GM23338 (cell line): Measurements from ENCODE around the gene RPGRIP1. TPM values are rescaled to one million over a fixed set of nuclear protein-coding genes. Genes with fewer than 3 reads are reported as not detected.
"Not testable (repeated sequence)": the region's sequence is repeated elsewhere in the genome, so short reads cannot be mapped to it uniquely, and the experiment has no call there.

Experiments
- ATAC-seq: fragments of 200-7000 bp; cut with Tn5 transposase; 3 replicates; pipeline ENCODE4 v1.9.1; 2020
- DNase-seq: peaks from one replicate; pipeline ENCODE4 v3.0.0-alpha.2; 2015; ENCODE audit warnings: low spot score
- H2AFZ ChIP-seq: fragments of 200-600 bp; sonication (generic); 2 replicates; pipeline ENCODE4 v1.8.0; 2016; ENCODE audit warnings: antibody characterized with exemption, mild to moderate bottlenecking, moderate library complexity
- H3F3A ChIP-seq: fragments of 200-600 bp; sonication (generic); replicated peaks from 2 replicates; pipeline ENCODE4 v1.8.0; 2017; ENCODE audit warnings: antibody characterized with exemption, mixed run types, low read depth
- H3K27ac ChIP-seq: fragments of 200-600 bp; sonication (generic); 2 replicates; pipeline ENCODE4 v1.6.1; 2016; ENCODE audit warnings: low read depth
- H3K27me3 ChIP-seq: fragments of 200-600 bp; sonication (generic); 2 replicates; pipeline ENCODE4 v1.8.0; 2016; ENCODE audit warnings: mild to moderate bottlenecking, mixed run types, moderate library complexity; ENCODE audit not compliant: insufficient read depth
- H3K36me3 ChIP-seq: fragments of 200-600 bp; sonication (generic); 2 replicates; pipeline ENCODE4 v1.8.0; 2016; ENCODE audit warnings: mild to moderate bottlenecking; ENCODE audit not compliant: insufficient read depth
- H3K4me1 ChIP-seq: fragments of 200-600 bp; sonication (generic); 2 replicates; pipeline ENCODE4 v1.8.0; 2016; ENCODE audit warnings: mild to moderate bottlenecking, moderate library complexity; ENCODE audit not compliant: insufficient read depth
- H3K4me2 ChIP-seq: fragments of 200-600 bp; sonication (generic); 2 replicates; pipeline ENCODE4 v1.7.1; 2017; ENCODE audit warnings: mixed run types
- H3K4me3 ChIP-seq: fragments of 200-600 bp; sonication (generic); 2 replicates; pipeline ENCODE4 v1.6.1; 2016; ENCODE audit warnings: mixed run types
- H3K79me2 ChIP-seq: fragments of 200-600 bp; sonication (generic); replicated peaks from 2 replicates; pipeline ENCODE4 v1.8.0; 2017; ENCODE audit warnings: mild to moderate bottlenecking; ENCODE audit not compliant: insufficient read depth
- H3K9me2 ChIP-seq: fragments of 200-600 bp; sonication (generic); 2 replicates; pipeline ENCODE4 v1.8.0; 2017; ENCODE audit not compliant: insufficient read depth
- H4K20me1 ChIP-seq: fragments of 200-600 bp; sonication (generic); replicated peaks from 2 replicates; pipeline ENCODE4 v1.8.0; 2017; ENCODE audit warnings: mild to moderate bottlenecking; ENCODE audit not compliant: insufficient read depth
- H3K27ac Mint-ChIP-seq: 2 replicates; pipeline ENCODE4 v1.8.0; 2020; ENCODE audit warnings: inconsistent platforms, mild to moderate bottlenecking, moderate library complexity, mixed read lengths
- H3K27me3 Mint-ChIP-seq: 3 replicates; pipeline ENCODE4 v1.8.0; 2022; ENCODE audit warnings: low read depth, mild to moderate bottlenecking, moderate library complexity, mixed read lengths, inconsistent platforms; ENCODE audit not compliant: insufficient read depth, poor library complexity
- H3K36me3 Mint-ChIP-seq: 3 replicates; pipeline ENCODE4 v1.8.0; 2021; ENCODE audit warnings: low read depth, mild to moderate bottlenecking, inconsistent platforms, moderate library complexity, mixed read lengths
- H3K4me1 Mint-ChIP-seq: 3 replicates; pipeline ENCODE4 v1.8.0; 2020; ENCODE audit warnings: mild to moderate bottlenecking, inconsistent platforms, mixed read lengths
- H3K4me3 Mint-ChIP-seq: 3 replicates; pipeline ENCODE4 v1.8.0; 2021; ENCODE audit warnings: moderate library complexity, mild to moderate bottlenecking, inconsistent platforms, mixed read lengths
- H3K9me3 Mint-ChIP-seq: 3 replicates; pipeline ENCODE4 v1.8.0; 2020; ENCODE audit warnings: moderate library complexity, mild to moderate bottlenecking, inconsistent platforms, mixed read lengths
- CREB1 ChIP-seq: fragments of 250-450 bp; sonication (Bioruptor Pico); IDR thresholded peaks from 2 replicates; pipeline ENCODE4 v1.5.0; 2020; ENCODE audit warnings: low read depth, mild to moderate bottlenecking, moderate library complexity
- EZH2 ChIP-seq: fragments of 200-600 bp; sonication (generic); IDR thresholded peaks from one replicate; pipeline ENCODE4 v1.8.0; 2017; ENCODE audit warnings: antibody characterized with exemption, mild to moderate bottlenecking, low read depth; ENCODE audit not compliant: unreplicated experiment
- POLR2AphosphoS5 ChIP-seq: IDR thresholded peaks from 2 replicates; pipeline ENCODE4 v1.6.1; 2016; ENCODE audit warnings: antibody characterized with exemption, low read depth
- polyA plus RNA-seq: library from polyadenylated mRNA; unstranded; fragments of >200 nt; fragmentation: Nextera tagmentation; extraction: Ambion mirVana; gene quantifications from 2 replicates; pipeline ENCODE4 v1.2.1, GENCODE V29; 2016
- total RNA-seq: library from RNA; depleted of rRNA; stranded (reverse); fragments of >200 nt; shearing (Covaris generic); gene quantifications from 2 replicates; pipeline ENCODE4 v1.2.3, GENCODE V29; 2014

The RPGRIP1 gene
- total and polyA plus RNA-seq, 2 experiments from 2014 or later = 0.24 to 1.6 TPM

- H3K9me2 ChIP-seq = no peaks in the 10 kb centered on the region
- DNase-seq (peak; percentile 79), ATAC-seq (peak; percentile 7)
- no peak overlapping the region for H2AFZ ChIP-seq
- Mint-ChIP-seq H3K4me3 (peak overlapping the region; percentile 100), H3K9me3 (peaks cover 6% of the 10 kb centered on the region), H3K4me1 (peaks cover 35% of the 10 kb centered on the region), H3K27ac (peak overlapping the region; percentile 100), H3K27me3 (peaks cover 29% of the 10 kb centered on the region), H3K36me3 (peaks cover 57% of the 10 kb centered on the region)
- peaks cover 55% of the 10 kb centered on the region for H3K79me2 ChIP-seq
- H3K4me2 ChIP-seq = peak overlapping the region; percentile 84
- H3K4me3 ChIP-seq = peak overlapping the region; percentile 75
- no peaks in the 10 kb centered on the region; the same call in 1 of the 2 replicates for H3F3A ChIP-seq
- H3K4me1 ChIP-seq = peaks cover 21% of the 10 kb centered on the region
- TF ChIP-seq CREB1 (CRISPR knock-in tag) = no peak
- no peaks in the 10 kb centered on the region for H3K27me3 ChIP-seq
- H3K36me3 ChIP-seq = peaks cover 28% of the 10 kb centered on the region
- H3K27ac ChIP-seq = peak overlapping the region; percentile 81
- peaks cover 45% of the 10 kb centered on the region for H4K20me1 ChIP-seq
Measured at GRCh38 chr14:21268617-21269251, 11.1 kb upstream of the RPGRIP1 start.

GRCh38 chr14:21269252-21270046 lies 10.4 kb upstream of the RPGRIP1 start, which contains the start of gene HNRNPC:
Gene HNRNPC (minus strand): TSS chr14:21269442. CDS start chr14:21234193, 35,249 bp downstream.
- Histone ChIP-seq H2AFZ (no peak within 1 kb of the TSS), H3K27ac (peak within 1 kb of the TSS; percentile 81), H3K4me2 (peak within 1 kb of the TSS; percentile 84), H3K9me2 (no peaks in the 10 kb centered on the region), H3K4me1 (peaks cover 20% of the 10 kb centered on the region), H3K27me3 (no peaks in the 10 kb centered on the region), H4K20me1 (peaks cover 38% of the 10 kb centered on the region), H3K4me3 (peak within 1 kb of the TSS; percentile 75), H3K36me3 (peaks cover 23% of the 10 kb centered on the region), H3K79me2 (peaks cover 48% of the 10 kb centered on the region), H3F3A (no peaks in the 10 kb centered on the region; the same call in 1 of the 2 replicates)
- Mint-ChIP-seq H3K27ac (peak within 1 kb of the TSS; percentile 100), H3K36me3 (peaks cover 50% of the 10 kb centered on the region), H3K27me3 (peaks cover 29% of the 10 kb centered on the region), H3K4me1 (peaks cover 28% of the 10 kb centered on the region), H3K4me3 (peak within 1 kb of the TSS; percentile 100), H3K9me3 (peaks cover 6% of the 10 kb centered on the region)
- ATAC-seq (peak; percentile 94), DNase-seq (peak; percentile 100)
- TF ChIP-seq POLR2AphosphoS5 = peak; percentile 93
- TF ChIP-seq CREB1 (CRISPR knock-in tag) = peak; percentile 87
- TF ChIP-seq EZH2 = no peak

GRCh38 chr14:21272661-21273060 lies 7.2 kb upstream of the RPGRIP1 start:
- H3F3A ChIP-seq, H4K20me1 ChIP-seq, H3K4me3 Mint-ChIP-seq, H3K4me3 ChIP-seq, H3K27ac ChIP-seq, H3K4me1 ChIP-seq, DNase-seq, H2AFZ ChIP-seq, H3K27me3 ChIP-seq, H3K36me3 ChIP-seq, H3K9me2 ChIP-seq, ATAC-seq, H3K4me2 ChIP-seq, H3K27ac Mint-ChIP-seq, H3K9me3 Mint-ChIP-seq, H3K4me1 Mint-ChIP-seq: not testable (repeated sequence)
- Mint-ChIP-seq H3K36me3 (peaks cover 18% of the 10 kb centered on the region), H3K27me3 (peaks cover 21% of the 10 kb centered on the region)
- peaks cover 16% of the 10 kb centered on the region for H3K79me2 ChIP-seq
